Activated CD4-positive, CD25-positive, alpha-beta regulatory T cell treated with anti-CD3 and anti-CD28 coated beads, Interleukin-2, amount 50 U/mL, for 24 hours (primary cell): Measurements from ENCODE around the gene PNLIPRP2.

Experiments
- ATAC-seq, 2 donors: fragments of 150-1000 bp; cut with Tn5 transposase; one replicate each; pipeline ENCODE4 v1.10.0; 2021; ENCODE audit warnings: mild to moderate bottlenecking in 1 of 2, moderate library complexity in 1 of 2

The PNLIPRP2 gene

DNA sequence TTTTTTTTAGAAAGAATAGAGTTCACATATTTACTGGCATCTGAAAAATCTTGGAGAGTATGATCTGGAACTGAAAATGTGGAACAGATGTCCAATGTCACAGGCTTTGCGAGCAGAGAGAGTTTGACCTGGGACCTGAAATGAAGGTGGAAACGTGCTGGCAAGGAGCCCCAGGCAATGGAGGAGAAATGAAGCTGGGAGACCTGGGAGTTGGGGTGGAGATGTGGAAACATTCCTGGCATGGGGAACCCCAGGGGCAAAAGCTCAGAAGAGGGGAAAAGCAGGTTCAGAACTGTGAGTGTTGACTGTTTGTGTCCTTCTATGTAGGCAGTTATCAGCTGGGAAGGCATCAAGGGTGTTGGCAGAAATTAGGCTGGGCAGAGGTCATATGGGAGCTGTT, 7.3 kb upstream of the PNLIPRP2 start:
- ATAC-seq: no peak

- no peak for ATAC-seq
Measured at GRCh38 chr10:116614796-116615195, 6.0 kb upstream of the PNLIPRP2 start.

DNA sequence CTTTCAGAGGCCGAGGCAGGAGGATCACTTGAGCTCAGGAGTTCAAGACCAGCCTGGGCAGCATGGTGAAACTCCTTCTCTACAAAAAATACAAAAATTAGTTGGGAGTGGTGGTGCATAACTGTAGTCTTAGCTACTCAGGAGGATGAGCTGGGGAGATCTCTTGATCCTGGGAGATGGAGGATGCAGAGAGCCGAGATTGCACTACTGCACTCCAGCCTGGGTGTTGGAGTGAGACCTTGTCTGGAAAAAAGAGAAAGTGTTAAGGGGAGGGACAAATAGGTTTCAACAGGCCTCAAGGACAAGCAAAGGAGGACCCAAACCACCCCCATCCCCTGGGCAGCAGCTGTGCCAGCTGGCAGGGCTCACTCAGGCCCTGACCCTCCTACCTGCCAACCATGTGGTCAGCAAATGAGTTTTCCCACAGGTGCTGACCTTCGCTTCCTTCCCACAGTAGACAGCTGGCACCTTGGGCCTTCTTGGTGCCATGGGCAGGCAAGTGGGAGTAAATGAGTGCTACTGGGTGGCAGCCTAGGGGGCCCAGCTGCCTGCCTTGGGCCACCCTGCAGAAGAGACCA, 5.5 kb upstream of the PNLIPRP2 start:
- ATAC-seq: no peak

DNA sequence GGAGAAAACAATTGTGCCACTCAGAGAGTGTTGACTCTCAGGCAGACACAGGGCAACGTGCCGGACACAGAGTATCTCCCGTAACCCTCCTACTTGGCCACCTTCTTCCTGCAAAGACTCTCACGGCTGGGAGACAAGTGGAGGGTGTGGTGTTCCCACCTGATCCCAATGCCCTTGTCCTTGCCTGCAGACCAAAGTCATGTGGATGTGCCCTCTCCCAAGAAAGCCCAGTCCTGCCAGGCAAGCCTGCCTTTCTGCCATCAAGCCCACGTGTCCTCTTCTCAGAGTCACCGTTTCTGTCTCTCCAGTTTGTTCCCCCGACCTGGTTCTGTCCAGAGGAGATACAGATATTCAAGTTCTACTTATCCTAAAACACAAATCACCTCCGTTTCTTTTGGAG, 723 bp downstream of the PNLIPRP2 start:
- no peak for ATAC-seq

DNA sequence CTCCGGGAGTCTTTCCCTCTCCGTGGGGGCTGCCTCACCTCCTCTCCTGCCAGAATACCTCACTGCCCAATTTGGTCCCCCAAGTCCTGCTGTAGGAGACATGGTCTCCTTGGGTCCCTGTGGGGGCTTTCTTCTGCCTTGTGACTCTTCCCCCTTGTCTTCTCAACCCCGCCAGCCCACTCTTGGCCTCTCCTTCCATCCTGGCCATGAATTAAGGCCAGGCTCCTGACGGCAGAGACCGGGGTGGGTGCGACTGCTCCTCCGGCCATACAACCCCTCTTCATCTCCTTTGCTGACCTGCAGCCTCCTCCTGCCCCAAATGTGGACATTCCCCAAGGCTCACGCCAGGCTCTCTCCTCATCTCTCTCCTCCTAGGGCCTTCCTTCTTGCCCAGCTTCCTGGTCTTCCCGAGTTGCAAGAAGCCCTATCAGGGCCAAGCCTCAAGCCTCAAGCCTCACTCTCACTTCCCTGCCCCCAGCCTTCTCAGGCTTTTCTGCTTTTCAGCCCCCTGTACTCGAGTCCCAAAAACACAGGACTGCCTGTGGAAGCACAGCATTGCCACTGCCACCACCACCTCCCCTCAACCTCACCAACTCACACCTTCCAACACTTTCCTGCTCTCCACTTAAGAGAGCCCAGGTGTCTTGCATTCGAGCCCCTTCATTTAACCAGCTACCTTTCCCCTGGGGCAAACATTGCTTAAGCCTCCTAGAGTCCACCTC, 1.3 kb downstream of the PNLIPRP2 start:
- no peak for ATAC-seq

DNA sequence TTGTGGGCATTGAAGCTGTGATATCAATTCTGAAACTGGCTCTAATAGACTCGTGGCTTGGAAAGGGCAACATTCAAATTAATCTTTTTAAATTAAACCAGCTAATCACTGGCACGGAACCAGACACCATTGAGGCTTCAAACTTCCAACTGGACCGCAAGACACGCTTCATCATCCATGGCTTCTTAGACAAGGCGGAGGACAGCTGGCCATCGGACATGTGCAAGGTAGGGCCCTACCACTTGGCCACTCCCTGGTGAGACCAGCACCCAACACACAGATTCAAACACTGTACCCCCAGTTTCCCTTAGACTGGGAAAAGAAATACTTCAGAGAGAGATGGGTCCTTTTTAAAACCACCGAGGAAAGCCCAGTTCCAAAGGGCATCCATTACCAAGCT, 5.1 kb downstream of the PNLIPRP2 start:
- ATAC-seq: no peak

- ATAC-seq: no peak
Measured at GRCh38 chr10:116626815-116627214, 6.1 kb downstream of the PNLIPRP2 start.

DNA sequence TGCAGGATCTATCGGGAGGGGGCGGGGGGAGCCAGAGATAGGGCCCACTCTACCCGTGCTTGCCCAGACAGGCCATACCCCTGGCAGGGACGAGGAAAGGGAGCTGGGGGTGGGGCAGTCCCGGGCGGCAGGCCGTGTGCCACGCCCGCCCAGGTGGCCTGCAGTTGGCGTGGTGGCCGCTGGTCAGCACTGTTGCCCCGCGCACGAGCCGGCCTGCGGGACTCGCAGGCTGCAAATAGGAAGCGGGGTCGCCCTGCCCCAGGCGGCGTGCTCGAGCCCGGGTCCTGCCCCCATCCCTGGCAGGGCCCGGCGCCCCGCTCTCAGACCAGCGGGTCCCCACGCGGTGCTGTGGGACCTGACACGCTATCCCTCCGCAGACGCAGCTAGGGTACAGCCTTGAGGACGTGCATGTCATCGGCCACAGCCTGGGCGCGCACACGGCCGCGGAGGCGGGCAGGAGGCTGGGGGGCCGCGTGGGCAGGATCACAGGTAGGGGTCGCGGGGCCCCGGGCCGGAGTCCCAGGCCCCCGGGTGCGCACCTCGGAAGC, 6.7 kb downstream of the PNLIPRP2 start:
- ATAC-seq: no peak

DNA sequence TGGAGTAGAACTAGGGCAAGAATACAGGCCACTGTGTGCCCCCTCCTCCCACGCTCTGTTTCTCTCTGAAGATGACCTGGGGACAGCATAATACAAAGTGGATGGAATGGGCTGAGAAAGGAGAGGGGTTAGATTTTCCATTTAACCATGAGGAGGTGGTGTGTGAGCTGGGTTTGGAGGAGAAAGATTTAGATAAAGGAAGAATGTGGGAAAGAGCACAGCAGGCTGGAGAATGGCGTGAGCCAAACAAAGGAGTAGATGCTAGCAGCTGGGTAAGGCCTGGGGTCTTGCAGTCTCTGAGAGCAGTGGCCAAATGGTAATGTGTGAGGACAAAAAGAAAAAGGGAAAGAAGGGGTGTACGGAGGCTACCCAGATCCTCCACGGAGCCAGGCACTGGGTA, 8.6 kb downstream of the PNLIPRP2 start:
- ATAC-seq: no peak

DNA sequence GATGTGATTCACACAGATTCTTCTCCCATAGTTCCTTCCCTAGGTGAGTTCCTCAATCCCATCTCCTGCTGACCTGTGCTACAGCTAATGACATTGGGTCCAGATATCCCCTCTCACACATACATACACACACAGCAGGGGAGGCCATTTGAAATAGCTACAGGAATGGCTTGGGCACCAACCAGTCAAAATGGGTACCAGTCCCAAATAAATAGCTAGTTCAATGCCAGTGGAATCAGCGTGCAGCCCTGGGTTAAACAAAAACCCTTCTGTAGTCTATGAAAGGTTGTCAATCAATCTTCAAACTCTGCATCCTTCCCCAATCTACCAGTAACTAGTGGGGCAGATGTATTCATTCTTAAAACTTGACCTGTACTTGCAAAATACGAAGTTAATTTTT, 9.3 kb downstream of the PNLIPRP2 start:
- ATAC-seq: no peak

DNA sequence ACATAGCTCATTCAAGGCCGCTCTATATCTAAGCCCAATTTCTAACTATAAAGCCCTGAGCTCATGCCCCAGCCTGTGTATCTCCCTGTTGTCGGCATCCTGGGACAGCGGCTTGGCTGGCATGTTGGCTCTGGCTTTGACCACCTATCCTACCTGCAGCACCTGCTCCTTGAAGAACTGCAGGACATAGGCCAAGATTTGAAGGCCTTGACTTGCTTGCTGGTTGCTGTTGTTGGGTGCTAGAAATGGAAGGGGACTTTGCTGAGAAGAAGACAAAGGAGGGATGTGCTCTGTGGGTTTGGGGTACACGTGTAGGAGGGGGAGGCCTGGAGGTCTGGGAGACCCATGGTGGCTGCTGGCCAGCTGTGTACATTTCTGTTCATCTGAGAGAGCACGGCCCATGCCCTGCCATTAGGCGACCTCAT, 11.1 kb downstream of the PNLIPRP2 start:
- ATAC-seq: no peak

GRCh38 chr10:116632596-116633215, 12.0 kb downstream of the PNLIPRP2 start:
- ATAC-seq: no peak

GRCh38 chr10:116633216-116633600, 12.5 kb downstream of the PNLIPRP2 start:
- no peak for ATAC-seq

DNA sequence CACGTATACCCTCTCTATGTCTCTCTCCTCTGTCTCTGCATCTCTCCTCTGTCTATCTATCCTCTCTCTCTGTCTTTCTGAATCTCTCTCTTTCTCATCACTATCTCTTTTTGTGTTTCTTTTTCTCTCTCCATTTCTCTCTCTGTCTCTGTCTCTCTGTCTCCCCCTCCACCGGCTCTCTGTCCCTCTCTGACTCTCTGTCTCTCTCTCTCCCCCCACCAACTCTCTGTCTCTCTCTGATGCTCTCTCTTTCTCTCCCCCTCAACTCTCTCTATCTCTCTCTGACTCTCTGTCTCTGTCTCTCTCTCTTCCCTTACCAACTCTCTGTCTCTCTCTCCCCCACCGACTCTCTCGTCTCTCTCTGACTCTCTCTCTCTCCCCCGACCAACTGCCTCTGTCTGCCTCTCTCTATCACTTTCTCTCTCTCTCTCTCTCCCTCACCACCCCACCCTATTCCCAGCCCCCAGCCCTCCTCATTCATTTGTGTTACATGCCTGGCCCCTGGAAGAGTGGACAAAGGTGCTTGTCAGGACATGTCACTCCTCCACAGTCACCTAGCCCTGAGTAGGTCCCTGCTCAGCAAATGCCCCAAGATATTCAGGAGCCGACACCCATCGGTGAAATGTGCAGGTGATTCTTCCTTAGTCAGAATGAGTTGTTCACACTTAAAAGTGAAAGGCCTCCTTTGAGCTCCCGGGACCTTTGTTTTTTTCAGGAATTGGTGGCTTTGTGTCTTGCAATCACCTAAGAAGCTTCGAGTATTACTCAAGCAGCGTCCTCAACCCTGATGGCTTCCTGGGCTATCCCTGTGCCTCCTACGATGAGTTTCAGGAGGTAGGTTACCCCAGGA, 13.6 kb downstream of the PNLIPRP2 start:
- ATAC-seq: no peak

GRCh38 chr10:116636385-116636784, 15.6 kb downstream of the PNLIPRP2 start:
- ATAC-seq: no peak

DNA sequence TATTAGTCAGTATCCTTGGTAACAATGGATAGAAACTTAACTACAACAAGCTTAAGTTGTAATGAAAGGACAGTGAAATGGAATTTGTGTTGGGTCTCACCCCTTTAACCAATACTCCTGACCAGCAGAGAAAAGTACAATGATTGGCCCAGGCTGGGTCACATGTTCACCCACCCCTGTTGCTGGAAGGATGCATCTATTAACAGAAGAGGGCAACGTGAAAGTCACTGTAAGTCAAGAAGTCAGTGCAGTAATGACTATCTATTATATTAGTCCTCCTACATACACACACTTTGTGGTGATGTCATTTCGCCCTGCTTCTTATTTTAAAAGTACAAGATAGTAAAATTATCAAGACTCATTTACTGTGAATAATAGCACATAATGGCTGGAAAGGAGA, 16.2 kb downstream of the PNLIPRP2 start:
- ATAC-seq: no peak

- ATAC-seq: no peak
Measured at GRCh38 chr10:116637830-116638229, 17.1 kb downstream of the PNLIPRP2 start.

DNA sequence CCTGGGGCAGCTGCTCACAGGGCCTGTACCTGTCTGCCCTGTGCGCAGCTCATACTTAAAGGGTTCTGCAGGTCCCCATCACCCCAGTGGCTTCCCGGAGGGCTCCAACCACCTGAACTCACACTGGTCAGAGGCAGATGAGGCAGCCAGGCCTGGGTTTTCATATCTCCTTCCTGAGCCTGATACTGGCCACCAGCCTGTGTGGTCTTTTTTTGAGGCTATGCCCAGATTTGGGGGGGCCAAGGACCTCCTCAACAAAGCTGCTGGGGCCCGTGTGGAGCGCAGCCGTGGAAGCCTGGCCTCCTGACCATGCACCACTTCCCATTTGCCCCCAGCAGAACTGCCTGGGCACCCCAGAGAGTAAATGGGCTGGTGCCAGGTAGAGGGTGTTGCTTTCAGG, 25.7 kb downstream of the PNLIPRP2 start:
- ATAC-seq: no peak

- no peak for ATAC-seq
Measured at GRCh38 chr10:116648903-116649302, 28.1 kb downstream of the PNLIPRP2 start.

DNA sequence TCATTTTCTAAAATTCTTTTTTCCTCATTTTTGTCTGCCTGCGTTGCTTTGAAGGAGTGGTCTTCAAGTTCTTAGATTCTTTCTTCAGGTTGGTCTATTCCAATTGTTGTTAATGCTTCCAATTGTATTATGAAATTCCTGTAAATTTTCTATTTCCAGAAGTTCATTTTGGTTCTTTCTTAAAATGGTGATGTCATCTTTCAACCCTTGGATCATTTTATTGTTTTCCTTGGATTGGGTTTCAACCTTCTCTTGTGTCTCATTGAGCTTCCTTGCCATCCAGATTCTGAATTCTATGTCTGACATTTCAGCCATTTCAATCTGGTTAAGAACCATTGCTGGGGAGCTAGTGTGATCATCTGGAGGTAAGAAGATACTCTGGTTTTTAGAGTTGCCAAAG, 33.1 kb downstream of the PNLIPRP2 start:
- ATAC-seq: no peak

GRCh38 chr10:116654816-116655215, 34.1 kb downstream of the PNLIPRP2 start:
- no peak for ATAC-seq

- no peak for ATAC-seq
Measured at GRCh38 chr10:116655568-116655967, 34.8 kb downstream of the PNLIPRP2 start.

GRCh38 chr10:116656044-116656443, 35.3 kb downstream of the PNLIPRP2 start:
- ATAC-seq: no peak
